ENCODE results near the gene COG3.

DNA sequence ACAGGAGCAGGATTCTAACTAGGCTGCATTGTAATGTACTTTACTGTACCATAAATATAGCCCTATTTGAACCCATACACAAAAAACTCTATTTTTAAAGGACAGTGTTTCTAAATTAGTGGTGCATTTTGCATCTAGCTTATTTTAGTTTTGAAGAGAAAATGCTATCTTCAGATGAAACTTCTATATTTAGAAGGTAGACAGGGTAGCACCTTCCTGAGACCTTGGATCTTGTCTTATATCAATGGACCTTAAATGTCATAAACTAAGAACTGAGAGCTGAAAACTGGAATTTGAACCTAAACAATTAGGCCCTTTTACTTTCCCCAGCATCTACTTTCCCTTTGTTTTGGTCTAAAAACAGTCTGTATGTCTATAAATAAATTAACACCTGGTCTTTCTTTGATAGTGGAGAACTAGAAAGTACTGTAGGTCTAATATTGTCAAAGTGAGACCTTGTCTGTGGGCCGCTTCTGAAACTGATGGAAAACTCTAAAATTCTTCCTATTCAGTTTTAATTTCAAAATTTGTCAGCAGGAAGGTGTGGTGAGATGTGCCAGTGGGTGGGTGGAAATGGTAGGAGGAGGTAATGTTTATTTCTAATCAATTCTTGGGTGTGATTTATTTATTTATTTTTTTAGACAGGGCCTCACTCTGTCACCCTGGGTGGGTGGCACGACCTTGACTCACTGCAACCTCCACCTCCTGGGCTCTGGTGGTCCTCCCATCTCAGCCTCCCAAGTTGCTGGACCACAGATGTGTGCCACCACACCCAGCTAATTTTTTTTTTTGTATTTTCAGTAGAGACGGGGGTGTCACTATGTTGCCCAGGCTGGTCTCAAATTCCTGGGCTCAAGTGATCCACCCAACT lies 10.1 kb downstream of the COG3 start:
- TF ChIP-seq, protein P1, sequence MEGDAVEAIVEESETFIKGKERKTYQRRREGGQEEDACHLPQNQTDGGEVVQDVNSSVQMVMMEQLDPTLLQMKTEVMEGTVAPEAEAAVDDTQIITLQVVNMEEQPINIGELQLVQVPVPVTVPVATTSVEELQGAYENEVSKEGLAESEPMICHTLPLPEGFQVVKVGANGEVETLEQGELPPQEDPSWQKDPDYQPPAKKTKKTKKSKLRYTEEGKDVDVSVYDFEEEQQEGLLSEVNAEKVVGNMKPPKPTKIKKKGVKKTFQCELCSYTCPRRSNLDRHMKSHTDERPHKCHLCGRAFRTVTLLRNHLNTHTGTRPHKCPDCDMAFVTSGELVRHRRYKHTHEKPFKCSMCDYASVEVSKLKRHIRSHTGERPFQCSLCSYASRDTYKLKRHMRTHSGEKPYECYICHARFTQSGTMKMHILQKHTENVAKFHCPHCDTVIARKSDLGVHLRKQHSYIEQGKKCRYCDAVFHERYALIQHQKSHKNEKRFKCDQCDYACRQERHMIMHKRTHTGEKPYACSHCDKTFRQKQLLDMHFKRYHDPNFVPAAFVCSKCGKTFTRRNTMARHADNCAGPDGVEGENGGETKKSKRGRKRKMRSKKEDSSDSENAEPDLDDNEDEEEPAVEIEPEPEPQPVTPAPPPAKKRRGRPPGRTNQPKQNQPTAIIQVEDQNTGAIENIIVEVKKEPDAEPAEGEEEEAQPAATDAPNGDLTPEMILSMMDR (IDR thresholded peaks at IDR 0.05; ENCODE audit: poor library complexity, severe bottlenecking) = no peak
- TF ChIP-seq, protein P2, sequence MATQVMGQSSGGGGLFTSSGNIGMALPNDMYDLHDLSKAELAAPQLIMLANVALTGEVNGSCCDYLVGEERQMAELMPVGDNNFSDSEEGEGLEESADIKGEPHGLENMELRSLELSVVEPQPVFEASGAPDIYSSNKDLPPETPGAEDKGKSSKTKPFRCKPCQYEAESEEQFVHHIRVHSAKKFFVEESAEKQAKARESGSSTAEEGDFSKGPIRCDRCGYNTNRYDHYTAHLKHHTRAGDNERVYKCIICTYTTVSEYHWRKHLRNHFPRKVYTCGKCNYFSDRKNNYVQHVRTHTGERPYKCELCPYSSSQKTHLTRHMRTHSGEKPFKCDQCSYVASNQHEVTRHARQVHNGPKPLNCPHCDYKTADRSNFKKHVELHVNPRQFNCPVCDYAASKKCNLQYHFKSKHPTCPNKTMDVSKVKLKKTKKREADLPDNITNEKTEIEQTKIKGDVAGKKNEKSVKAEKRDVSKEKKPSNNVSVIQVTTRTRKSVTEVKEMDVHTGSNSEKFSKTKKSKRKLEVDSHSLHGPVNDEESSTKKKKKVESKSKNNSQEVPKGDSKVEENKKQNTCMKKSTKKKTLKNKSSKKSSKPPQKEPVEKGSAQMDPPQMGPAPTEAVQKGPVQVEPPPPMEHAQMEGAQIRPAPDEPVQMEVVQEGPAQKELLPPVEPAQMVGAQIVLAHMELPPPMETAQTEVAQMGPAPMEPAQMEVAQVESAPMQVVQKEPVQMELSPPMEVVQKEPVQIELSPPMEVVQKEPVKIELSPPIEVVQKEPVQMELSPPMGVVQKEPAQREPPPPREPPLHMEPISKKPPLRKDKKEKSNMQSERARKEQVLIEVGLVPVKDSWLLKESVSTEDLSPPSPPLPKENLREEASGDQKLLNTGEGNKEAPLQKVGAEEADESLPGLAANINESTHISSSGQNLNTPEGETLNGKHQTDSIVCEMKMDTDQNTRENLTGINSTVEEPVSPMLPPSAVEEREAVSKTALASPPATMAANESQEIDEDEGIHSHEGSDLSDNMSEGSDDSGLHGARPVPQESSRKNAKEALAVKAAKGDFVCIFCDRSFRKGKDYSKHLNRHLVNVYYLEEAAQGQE (IDR thresholded peaks at IDR 0.05; ENCODE audit: borderline replicate concordance) = no peak
- TF ChIP-seq TAF1 (IDR thresholded peaks at IDR 0.05; ENCODE audit: low read depth) = no peak

Measured in neural cell (in vitro differentiated cells).